Measurements from ENCODE around the gene BORCS6. TPM values are rescaled to one million over a fixed set of nuclear protein-coding genes. Genes with fewer than 3 reads are reported as not detected.

BORCS6 gene
- total RNA-seq, 1 experiment from 2014 or later, result 6.4 TPM

- Histone ChIP-seq H3K36me3 (ENCODE audit: low read depth) (no peaks in the 10 kb centered on the region), H3K27ac (no peak overlapping the region), H3K4me2 (peak overlapping the region; percentile 31; the same call in 1 of the 2 replicates), H3K9me2 (ENCODE audit: insufficient read depth) (no peaks in the 10 kb centered on the region), H3K4me3 (no peak overlapping the region), H3F3A (ENCODE audit: insufficient read depth, low read depth) (peaks cover 9% of the 10 kb centered on the region; the same call in 1 of the 2 replicates), H3K79me2 (ENCODE audit: low read depth) (peaks cover 10% of the 10 kb centered on the region; the same call in 1 of the 2 replicates), H2AFZ (no peak overlapping the region), H3K4me1 (replicated peaks; ENCODE audit: insufficient read depth) (peaks cover 8% of the 10 kb centered on the region; the same call in 1 of the 2 replicates), H3K27me3 (ENCODE audit: insufficient read depth, low read depth) (no peaks in the 10 kb centered on the region), H3K9me3 (ENCODE audit: insufficient read depth, low read depth) (no peaks in the 10 kb centered on the region), H4K20me1 (ENCODE audit: insufficient read depth) (no peaks in the 10 kb centered on the region)
- no TSS peak for BruUV-seq (replicated peaks)
- intact Hi-C loops (cut with micrococcal nuclease; ENCODE audit: unreplicated experiment), result loop anchor here (1.0 kb wide), 1 partner anchor 9 kb away; no protein-coding TSS in a partner anchor
- TF ChIP-seq EZH2 (IDR thresholded peaks at IDR 0.05; ENCODE audit: low read depth) (no peak), CTCF (conservative IDR thresholded peaks at IDR 0.05) (no peak)
- peak in 1 of 2 experiments; percentile 48 for DNase-seq
- ChIA-PET CTCF (interaction anchor here (0.6 to 0.7 kb wide), 3 partner anchors 497 to 725 kb away, joined by 3 to 11 read pairs (median 8); no protein-coding TSS in a partner anchor), POLR2A (ENCODE audit: unreplicated experiment) (interaction anchor here (0.6 to 1.3 kb wide), 2 partner anchors 9 to 617 kb away, joined by 4 to 21 read pairs; no protein-coding TSS in a partner anchor)
These were observed 25.8 kb downstream of the BORCS6 start for GRCh38 chr17:8163978-8164814.

- DNase-seq, result no peak
- H3K4me1 ChIP-seq (replicated peaks; ENCODE audit: insufficient read depth), result peaks cover 8% of the 10 kb centered on the region; the same call in 1 of the 2 replicates
These were observed 26.7 kb downstream of the BORCS6 start for GRCh38 chr17:8162997-8163977.

More at GRCh38 chr17:8162997-8163977, 26.7 kb downstream of the BORCS6 start:
- intact Hi-C loops (cut with micrococcal nuclease; ENCODE audit: unreplicated experiment), result no loop called here
- H3K9me2 ChIP-seq (ENCODE audit: insufficient read depth), result no peaks in the 10 kb centered on the region
- BruUV-seq (replicated peaks), result no TSS peak
- H3K27ac ChIP-seq, result no peak overlapping the region
- H3K4me2 ChIP-seq, result peak overlapping the region; percentile 66
- ChIA-PET CTCF (interaction anchor here (0.7 kb wide), 2 partner anchors 496 to 725 kb away, joined by 3 to 11 read pairs; no protein-coding TSS in a partner anchor), POLR2A (ENCODE audit: unreplicated experiment) (interaction anchor here (0.6 to 1.3 kb wide), 3 partner anchors 10 to 618 kb away, joined by 3 to 21 read pairs (median 4); no protein-coding TSS in a partner anchor)
- TF ChIP-seq CTCF (conservative IDR thresholded peaks at IDR 0.05) (no peak), EZH2 (IDR thresholded peaks at IDR 0.05; ENCODE audit: low read depth) (no peak)
- peak overlapping the region; percentile 75; the same call in 1 of the 2 replicates for H3K4me3 ChIP-seq
- no peaks in the 10 kb centered on the region for H3K36me3 ChIP-seq (ENCODE audit: low read depth)
- no peaks in the 10 kb centered on the region for H3K9me3 ChIP-seq (ENCODE audit: insufficient read depth, low read depth)
- peaks cover 13% of the 10 kb centered on the region; the same call in 1 of the 2 replicates for H3F3A ChIP-seq (ENCODE audit: insufficient read depth, low read depth)
- peaks cover 10% of the 10 kb centered on the region; the same call in 1 of the 2 replicates for H3K79me2 ChIP-seq (ENCODE audit: low read depth)
- peak overlapping the region; percentile 75; the same call in 1 of the 2 replicates for H2AFZ ChIP-seq
- H4K20me1 ChIP-seq (ENCODE audit: insufficient read depth), result no peaks in the 10 kb centered on the region
- no peaks in the 10 kb centered on the region for H3K27me3 ChIP-seq (ENCODE audit: insufficient read depth, low read depth)

Data from PC-9 (cell line).